Stimulated activated naive CD4-positive, alpha-beta T cell (primary cell): ENCODE data around the gene TSHZ2.
"Not testable (repeated sequence)": the region's sequence is repeated elsewhere in the genome, so short reads cannot be mapped to it uniquely, and the experiment has no call there.

Source experiments
- DNase-seq, 6 experiments: peaks; one replicate each; lab custom pipeline; 2025; lab: John Stamatoyannopoulos, UW

The TSHZ2 gene

DNA sequence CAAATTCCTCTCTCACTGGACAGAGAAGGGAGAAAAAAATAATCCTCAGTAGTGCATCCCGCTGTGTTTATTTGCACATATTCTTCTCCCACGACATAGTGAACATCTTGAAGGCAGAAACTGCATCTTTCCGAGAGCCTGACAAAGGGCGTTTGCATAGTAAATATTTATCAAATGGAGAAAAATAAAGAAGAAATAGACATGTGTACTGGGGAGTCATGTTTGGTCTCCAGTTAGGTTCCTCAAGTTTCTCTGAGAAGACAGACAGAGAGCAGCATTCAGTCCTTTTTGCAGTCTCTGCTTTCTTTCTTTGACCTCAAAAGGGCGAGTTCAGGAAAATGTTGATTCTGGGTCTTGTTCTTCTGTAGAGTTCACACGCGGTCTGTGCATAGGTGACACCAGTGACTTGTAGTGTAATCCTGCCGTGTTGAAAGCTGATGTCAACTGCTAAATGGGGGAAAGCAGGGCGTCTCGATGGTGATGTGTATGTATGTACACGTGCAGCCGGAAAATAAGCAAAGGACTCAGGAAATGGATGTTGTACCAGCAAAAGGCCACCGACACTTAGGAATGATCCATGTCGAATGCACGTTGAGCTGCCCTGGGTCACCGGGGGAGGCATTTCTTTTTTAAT lies 335.9 kb downstream of the TSHZ2 start:
- no peak for DNase-seq

DNA sequence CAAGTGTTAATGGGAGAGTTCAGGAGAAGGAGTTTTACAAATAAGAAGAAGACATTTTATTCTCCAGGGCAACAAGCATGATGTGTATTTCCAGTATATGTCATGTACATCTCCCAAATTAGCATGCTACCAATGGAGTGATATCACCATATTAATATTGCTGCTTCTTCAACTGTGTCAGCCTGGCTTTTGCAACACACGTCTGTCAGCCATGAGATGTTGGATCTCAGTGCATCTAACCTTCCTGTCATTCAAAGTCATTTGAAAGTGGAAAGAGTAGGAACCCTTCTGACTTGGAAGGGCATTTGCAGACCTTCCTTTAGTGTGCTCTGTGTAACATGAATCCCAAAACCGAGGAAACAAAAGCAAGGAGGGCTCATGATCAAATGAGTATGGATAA lies 337.4 kb downstream of the TSHZ2 start:
- no peak for DNase-seq

DNA sequence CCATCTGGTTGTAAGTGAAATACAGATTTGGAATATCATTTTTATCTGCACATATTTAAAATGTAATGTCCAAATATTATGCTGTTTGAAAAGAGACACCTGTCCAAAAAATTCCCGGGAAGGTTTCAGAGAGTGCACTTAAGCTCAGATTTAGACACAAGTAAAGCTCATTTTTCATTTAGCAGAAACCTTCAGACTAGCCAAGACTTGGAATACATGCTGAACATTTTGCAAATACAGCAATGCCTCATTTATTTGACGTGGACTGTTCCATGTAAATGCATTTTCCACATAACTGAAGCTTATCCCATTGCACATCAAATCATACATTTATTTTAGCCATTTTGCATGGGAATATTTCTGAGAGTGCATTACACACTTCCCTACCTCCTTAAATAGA lies 340.8 kb downstream of the TSHZ2 start:
- DNase-seq = no peak

DNA sequence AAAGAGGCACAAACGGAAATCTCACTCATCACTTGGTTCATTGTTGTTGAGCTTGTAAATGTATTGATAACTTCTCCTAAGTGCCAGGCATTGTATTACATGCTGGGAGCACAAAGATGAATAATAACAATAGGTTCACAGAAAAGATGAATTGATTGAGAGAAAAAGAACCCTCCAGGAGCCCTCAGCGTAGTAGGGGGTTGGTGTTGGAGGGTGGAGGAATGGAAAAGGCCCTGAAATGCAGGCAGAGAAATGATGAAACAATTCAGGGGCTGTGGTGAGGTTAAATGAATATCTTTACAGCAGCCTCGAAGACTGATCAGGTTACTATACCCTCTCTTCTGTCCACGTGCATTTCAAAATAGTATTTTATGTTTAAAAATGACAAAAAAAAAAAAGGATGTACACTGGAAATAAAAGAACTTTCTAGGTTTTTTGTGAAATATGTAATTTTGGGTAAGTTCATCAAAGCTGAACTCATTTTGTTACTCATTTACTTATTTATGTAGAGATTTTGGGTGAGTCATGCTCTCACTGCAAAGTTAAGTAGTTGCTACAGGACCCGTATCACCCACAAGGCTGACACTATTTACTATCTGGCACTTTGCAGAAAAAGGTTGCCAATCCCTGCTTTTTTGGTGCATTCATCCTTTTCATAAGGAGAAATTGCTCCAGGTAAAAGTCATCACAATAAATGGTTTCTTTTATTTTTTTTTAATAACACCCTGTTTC lies 344.2 kb downstream of the TSHZ2 start:
- no peak for DNase-seq

DNA sequence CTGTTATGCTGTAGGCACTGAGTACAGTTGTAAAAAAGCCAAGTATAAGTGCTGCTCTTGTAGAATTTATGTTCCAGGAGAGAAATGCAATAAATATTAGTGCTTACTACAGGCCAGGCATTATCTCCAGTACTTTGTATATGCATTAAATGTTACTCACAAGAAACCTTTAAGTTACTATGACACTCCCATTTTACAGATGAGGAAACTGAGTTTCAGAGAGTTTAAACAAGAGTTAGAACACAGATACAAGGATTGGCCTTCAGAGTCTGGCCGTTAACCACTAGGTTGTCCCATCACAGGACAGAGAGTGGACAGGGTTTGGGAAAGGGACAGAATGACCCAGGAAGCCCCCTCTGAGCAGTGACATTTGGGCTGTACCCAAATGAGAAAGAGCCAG lies 347.0 kb downstream of the TSHZ2 start:
- no peak for DNase-seq

DNA sequence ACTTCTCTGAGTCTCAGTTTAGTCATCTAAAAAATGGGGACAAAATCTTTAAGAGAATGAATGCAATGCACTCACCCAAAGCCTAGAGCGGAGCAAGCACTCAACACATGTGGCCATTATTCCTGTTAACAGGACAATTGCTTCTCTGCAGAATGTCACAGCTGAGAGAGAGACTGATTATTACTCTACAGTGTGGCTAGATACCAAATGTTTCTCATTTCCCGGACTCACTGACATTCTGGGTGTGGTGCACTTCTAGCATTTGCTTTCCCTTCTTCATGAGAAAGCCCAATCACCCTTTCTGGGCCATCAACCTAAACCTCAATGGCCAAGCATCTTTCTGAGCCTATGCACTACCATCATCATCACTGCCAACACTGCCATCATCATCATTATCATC lies 347.6 kb downstream of the TSHZ2 start:
- no peak for DNase-seq

DNA sequence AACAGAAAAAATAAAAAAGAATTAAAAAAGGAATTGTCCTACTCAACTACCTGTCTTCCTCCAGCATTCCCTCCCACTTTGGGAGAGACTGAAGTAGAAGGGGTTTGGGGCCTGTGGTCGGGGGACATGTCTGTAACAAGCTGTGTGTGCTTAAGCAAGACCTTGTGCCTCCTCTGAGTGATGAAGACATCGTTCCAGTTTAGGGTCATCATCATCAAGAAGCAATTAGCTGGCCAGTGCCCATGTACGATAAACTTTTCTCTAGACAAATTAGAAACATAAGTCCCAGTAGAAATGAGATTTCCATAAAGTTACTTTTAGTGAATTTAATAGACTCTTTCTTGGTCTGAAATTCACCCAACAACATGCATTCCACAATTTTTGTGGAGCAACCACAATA lies 348.5 kb downstream of the TSHZ2 start:
- no peak for DNase-seq

DNA sequence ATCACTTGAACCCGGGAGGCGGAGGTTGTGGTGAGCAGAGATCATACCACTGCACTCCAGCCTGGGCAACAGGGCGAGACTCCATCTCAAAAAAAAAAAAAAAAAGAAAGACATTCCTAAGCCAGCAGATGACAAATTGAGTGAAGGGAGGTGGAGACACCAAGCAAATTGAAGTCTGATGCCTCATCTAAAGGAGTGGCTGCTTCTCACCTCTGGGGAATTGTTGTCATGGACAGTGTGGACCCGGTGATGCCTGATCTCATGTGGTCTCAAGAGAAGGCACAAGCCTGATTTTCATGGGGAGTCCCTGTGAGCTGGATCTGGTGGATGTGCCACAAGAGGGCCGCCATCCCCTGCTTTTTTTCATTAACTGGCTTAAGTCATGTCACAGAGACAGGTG lies 349.4 kb downstream of the TSHZ2 start:
- no peak for DNase-seq

DNA sequence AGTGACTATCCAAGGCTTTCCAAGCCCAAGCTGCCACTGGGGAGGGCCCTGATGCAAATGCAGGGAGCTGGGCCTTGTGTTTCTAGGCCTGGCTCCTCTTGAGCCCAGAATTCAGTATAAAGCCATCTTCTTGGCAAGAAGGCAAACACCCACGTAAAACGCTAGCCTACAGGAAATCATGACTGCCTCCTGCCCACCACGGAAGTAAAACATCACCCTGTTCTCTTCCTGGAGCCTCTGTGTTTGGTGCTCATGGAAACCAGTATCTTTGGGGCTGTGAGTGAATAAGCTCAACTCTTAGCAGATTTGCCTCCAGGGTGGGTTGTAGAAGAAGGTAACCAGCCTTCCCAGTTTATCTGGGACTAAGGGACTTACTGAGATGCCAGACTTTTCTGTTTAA lies 350.5 kb downstream of the TSHZ2 start:
- peak in 3 of 6 experiments; percentile 13 to 32 (median 29) for DNase-seq

DNA sequence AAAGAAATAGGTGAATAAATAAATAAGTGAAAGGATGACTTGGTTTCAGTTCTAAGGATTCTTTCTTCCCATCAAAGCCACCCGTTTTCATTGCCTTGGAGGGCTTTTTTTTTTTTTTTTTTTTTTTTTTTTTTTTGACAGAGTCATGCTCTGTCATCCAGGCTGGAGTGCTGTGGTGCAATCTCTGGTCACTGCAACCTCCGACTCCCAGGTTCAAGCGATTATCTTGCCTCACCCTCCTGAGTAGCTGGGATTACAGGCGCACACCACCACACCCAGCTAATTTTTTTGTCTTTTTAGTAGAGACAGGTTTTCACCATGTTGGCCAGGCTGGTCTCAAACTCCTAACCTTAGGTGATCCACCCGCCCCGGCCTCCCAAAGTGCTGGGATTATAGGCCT lies 351.3 kb downstream of the TSHZ2 start:
- not testable (repeated sequence) for DNase-seq

DNA sequence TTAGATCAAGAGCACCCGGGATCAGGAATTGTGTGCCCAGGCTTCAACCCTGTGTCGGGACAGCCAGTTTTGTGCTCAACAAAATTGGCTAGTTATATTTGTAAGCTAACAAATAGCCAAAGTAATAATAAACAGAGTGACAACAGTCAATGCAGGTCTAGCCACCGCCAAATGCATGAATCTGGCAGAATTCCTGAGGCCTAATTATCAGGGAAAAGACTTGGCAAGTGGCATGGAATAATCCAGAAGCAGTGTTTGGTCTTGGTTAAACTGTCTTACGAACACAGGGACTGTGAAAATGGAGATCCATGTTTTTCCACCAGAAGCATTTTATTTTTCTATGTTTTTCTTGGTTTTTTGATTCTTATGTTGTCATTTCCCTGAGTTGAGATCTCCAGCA lies 352.7 kb downstream of the TSHZ2 start:
- DNase-seq = no peak

DNA sequence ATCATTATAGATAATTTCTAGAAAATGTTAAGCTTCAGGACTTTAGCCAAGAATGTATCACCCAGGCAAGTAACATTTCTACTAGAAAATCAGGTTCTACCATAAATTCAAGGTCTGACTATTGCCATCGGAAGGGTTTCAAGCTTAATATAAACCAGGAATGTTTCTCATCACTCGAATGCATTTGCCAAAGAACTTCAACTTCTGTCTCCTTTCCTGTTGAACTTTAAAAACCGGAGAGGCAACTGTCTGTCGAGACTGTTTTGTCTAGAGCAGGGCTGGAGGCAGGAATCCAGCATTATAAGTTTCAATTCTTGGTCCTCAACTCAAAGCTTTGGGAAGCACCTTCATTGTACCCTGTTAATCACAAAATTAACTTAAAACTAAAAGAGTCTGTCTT lies 356.8 kb downstream of the TSHZ2 start:
- DNase-seq = no peak

DNA sequence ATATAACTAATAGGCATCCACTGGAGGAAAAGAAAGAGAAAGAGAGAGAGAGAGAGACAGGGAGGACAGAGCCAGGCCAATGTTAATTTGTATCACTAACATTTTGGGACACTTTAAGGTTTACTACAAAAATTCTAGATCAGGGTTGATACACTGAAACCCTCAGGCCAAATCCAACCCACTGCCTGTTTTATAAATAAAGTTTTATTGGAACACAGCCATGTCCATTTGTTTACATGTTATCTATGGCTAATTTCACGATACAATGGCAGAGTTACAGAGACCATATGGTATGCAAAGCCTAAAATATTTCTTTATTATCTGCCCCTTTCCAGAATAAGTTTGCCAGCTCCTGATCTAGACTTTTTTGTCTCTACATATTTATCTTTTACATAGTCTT lies 357.6 kb downstream of the TSHZ2 start:
- DNase-seq = no peak

DNA sequence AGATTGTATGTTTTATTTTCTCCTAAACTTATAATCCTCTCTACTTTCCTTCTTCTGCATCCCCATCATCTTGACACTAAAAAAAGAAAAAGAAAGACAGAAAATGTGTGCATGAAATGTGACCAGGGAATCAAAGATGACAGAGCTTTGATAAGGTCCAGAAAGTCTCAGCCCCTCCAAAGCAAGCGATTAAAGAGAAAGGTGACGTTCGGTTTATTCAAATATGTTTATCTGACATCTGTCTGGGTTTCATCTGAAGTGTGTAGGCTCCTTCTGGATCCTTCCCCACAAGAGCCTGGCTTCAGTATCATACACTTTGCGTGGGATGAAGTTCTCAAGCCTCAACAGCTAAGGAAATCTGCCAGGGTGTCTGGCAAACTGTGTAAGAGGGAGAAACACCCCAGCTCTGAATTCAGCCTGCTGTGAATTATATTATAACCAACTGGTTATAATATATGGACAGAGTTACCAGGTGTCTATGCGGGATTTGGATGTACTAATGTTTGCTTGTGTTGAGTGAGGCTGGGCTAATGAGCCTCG lies 358.5 kb downstream of the TSHZ2 start:
- DNase-seq = no peak

DNA sequence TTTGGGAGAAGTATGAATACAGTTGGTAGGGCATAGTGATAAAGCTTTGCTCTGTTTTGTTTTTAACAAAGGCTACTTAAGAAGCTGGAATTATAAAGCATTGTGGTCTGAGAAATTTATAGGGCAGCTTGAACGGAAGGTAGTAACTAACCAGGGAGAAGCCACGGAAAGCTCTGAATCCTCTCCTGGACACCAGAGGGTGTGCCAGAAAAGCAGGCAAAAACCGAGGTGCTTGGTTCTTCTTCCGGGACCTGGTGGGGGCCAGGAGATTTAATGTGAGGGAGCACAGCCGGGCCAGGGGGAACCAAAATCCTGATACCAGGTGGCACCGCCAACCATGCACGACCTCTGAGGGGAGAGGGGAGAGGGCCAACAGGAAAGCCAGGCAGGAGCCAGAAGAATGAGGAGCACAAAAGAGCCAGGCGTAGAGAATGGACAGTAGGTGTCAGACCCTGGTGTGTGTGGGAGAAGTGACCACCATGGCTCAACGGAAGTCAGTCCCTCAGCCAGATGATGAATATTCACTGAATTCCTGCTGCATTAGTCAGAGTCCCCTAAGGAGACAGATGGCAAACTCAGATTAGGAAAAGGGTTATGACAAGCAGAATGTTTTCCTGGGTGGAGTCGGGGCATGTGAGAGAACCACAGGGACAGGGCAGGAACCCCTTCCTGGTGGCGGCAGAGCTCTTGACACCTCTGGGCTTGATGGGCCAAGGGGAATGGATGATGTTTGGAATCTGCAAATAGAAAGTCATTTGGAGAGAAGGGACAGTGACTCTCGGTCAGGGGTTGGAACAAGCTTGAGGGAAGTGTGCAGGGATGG lies 359.2 kb downstream of the TSHZ2 start:
- no peak for DNase-seq

DNA sequence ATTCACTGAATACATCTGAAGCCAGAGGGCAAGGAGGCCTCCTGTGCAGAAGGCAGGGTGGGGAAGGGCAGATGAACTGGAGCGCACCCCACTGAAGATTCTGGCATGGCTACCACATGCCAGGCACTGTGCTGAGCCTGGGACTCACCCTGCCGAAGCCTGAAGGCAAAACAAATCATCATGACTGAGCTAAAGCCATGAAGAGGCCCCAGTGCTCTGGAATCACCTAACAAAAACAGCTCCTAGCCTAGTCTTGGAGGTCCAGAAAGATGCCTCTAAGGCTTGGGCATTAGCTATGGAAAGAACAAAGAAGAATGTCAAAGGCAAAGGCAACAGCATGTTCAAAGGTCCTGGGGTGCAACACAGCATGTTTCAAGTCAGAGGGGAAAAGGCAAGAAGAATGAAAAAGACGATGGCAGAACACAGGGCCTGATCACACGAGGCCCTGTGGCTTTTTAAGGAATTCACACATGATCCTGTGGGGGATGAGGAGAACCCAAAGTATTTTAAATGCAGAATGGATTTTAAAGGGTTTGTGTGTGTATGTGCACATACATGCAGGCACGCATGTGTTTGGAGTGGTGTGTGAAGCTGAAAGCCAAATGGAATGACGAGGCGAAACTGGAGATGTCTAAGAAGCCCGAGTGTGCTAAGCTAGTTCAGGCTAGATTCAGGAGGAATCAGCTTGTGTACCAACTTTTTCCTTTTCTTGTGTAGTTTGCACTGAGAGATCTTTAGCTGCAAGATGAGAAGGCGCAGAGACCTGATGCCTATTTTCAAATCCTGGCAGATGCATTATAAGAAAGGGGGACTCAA lies 360.1 kb downstream of the TSHZ2 start:
- DNase-seq = no peak

DNA sequence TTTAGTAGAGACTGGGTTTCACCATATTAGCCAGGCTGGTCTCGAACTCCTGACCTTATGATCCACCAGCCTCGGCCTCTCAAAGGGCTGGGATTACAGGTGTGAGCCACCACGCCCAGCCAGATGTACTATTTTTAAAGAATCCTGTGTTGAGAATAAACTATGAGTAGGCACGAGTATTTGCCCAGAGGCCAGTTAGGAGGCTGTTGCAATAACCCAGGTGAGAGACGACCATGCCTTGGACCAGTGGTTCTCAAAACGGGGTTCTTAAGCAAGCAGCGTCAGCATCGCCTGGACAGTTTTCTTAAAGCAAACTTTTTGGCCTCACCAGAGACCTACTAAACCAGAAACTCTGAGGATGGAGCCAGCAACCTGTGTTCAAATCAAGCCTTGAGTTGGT lies 362.7 kb downstream of the TSHZ2 start:
- DNase-seq = no peak

DNA sequence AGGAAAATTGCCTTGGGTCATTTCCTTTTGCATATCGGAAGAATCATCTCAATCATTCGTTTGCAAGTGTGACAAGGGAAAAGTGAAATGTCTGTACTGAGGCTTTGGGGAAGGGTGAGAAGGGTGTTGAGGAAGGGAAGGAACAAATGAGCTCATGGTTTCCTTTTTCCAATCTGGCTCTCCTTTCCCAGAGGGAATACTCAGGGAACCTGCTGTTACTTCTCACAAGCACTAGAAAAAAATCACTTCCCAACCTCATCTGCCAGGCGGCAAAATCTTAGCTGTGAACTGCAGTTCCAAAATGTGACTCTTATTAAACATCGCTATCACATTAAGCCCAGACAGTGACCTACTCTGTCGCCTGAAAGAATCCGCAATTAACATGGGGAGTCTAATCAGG lies 363.4 kb downstream of the TSHZ2 start:
- DNase-seq = no peak

DNA sequence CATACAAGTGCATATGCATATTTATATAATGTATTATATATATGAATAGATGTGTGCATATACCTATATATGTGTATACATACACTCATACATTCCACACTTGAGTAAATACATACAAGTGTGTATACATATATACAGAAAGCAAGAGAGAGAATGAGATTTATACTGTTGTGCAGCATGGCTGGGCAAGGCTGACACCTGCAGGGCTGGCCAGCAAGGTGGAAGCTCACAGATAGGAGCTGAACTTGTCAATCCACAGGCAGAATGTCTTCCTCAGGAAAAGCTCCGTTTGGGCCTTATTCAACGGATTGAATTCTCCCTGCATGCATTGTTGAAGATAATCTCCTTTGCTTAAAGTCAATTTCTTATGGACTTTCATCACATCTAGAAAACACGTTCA lies 364.7 kb downstream of the TSHZ2 start:
- no peak for DNase-seq

DNA sequence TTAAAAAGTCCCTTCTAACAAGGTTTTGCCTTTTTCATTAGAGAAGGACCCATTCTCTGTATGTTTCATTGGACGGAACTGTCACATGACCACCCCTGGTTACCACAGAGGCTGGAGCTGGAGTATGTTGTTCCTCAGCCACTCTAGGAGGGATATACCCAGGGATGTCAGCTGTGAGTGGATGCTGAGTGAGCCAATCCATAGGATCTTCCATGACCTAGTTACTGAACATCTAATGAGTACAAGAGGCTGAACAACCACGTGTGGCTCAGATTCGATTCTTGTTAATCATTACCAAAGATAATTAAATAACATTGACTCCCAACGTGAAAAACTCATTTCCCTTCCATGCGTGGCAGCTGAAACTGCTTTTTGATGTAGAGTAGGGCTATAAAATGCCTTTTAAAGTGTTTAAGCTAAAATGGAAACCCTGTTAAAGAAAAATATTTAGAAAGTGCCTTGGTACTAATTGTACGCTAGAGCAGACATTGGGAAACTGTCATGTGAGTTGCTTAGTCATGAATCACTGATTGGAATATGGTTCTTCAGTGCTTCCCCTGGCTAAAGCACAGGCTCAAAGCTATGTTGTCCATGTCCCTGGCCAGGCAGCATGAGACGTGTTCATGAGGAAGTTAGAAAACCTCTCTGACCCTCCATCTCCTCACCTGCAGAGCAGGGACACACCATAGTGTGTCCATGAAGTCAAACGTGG lies 365.4 kb downstream of the TSHZ2 start:
- no peak for DNase-seq

DNA sequence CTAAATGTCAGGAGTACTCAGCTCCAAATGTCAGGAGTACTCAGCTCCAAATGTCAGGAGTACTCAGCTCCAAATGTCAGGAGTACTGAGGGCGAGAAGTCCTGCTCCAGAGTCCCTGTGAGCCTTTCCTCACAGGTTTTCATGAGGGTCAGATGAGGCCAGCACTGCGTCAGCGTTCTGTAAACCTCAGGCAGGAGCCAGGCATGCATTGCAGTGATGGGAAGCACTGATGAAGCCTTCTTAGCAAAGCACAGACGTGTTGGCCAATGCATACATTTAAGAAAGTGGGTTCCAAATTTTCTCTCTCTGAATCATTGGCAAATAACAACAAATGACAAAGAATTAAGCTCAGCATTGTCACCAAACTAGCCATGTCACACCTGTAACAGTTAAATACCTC lies 366.6 kb downstream of the TSHZ2 start:
- DNase-seq = no peak
